Measurements from ENCODE around the gene DYNC1I1.
"Not testable (repeated sequence)": the region's sequence is repeated elsewhere in the genome, so short reads cannot be mapped to it uniquely, and the experiment has no call there.

DYNC1I1 gene

GRCh38 chr7:95915731-95916130 is 143.4 kb downstream of the DYNC1I1 start:
- no peak for DNase-seq

- DNase-seq: peak; percentile 64
Measured at GRCh38 chr7:95916573-95917297, 144.4 kb downstream of the DYNC1I1 start.

DNA sequence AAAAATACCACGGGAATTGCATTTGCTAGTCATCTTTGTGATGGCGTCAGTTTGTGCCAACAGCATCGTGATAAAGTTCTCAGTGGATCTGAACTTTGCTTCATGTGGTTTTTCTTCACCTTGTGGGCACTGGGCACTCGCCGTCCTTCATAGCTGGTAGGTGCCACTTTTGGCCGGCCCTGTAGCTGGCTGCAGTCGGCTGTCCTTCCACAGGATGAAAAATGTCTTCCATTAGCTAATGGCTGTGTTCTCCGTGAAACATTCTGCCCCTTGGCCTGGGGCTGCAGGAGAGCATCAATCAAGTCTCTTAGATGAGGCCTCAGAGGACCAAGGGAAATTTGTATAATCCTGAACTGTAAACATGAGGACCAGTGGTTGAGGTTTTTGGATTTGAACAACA is 145.3 kb downstream of the DYNC1I1 start:
- no peak for DNase-seq

- no peak for DNase-seq
Measured at GRCh38 chr7:95919556-95919955, 147.2 kb downstream of the DYNC1I1 start.

- peak; percentile 59 for DNase-seq
Measured at GRCh38 chr7:95921543-95921942, 149.2 kb downstream of the DYNC1I1 start.

- DNase-seq: peak; percentile 51
Measured at GRCh38 chr7:95922191-95922590, 149.8 kb downstream of the DYNC1I1 start.

GRCh38 chr7:95925236-95925635 is 152.9 kb downstream of the DYNC1I1 start:
- DNase-seq: no peak

- DNase-seq: no peak
Measured at GRCh38 chr7:95925971-95926370, 153.6 kb downstream of the DYNC1I1 start.

- no peak for DNase-seq
Measured at GRCh38 chr7:95927756-95928155, 155.4 kb downstream of the DYNC1I1 start.

DNA sequence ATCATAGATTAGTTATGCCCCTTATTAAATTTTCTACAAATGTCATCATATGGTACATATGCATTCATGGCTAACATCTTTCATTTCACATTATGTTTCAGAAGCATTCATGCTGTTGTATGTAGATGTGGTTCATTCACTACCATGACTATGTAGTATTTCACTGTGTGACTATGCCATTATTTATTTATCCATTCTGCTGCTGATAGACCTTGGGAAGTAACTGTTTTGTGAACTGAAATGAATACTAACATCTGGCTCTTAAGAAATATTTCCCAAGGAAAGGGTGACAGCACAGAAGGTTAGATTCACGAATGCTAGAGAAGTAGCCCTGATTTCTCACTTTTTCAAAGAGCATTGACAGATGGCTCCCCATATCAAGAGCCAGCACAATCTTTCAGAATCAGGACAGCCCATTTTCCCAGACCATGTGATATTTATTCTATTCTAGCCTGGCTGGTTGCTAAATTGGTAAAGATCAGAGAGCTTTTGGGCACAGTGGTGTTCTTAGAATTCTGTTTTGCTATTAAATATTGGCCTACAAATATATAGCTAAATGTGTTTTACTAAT is 157.4 kb downstream of the DYNC1I1 start:
- no peak for DNase-seq

GRCh38 chr7:95931460-95932232 is 159.3 kb downstream of the DYNC1I1 start:
- no peak for DNase-seq

DNA sequence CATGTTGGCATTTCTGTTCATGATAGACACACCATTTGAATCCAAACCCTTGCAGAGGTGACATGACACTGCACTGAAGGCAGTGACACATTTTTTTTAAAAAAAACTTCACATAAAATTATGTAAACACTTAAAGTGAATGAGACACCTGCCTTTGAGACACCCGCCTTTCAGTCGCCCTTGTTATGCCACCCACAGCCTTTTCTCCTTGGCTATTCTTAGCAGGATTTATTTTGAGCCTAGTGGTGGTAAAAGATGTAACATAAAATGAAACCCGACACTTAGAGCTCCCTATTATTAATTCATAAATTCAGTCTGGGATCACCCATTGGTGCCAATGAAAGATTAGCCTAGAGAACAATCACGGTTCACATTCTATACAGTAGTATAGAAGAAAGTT is 161.3 kb downstream of the DYNC1I1 start:
- no peak for DNase-seq

DNA sequence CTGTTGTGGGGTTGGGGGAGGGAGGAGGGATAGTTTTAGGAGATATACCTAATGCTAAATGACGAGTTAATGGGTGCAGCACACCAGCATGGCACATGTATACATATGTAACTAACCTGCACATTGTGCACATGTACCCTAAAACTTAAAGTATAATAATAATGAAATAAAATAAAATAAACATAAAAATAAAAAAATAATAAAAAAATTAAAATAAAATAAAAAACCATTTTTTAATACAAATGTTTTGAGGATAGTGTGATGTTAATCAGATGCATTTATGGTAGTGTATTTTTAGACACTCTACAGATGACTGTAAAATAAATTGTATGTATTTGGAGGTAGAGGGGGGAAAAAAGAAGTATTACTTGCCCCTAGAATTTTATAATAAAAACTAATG is 172.5 kb downstream of the DYNC1I1 start:
- DNase-seq: not testable (repeated sequence)

- DNase-seq: peak; percentile 10
Measured at GRCh38 chr7:95950698-95951097, 178.3 kb downstream of the DYNC1I1 start.

GRCh38 chr7:95951531-95951930 is 179.2 kb downstream of the DYNC1I1 start:
- DNase-seq: no peak

DNA sequence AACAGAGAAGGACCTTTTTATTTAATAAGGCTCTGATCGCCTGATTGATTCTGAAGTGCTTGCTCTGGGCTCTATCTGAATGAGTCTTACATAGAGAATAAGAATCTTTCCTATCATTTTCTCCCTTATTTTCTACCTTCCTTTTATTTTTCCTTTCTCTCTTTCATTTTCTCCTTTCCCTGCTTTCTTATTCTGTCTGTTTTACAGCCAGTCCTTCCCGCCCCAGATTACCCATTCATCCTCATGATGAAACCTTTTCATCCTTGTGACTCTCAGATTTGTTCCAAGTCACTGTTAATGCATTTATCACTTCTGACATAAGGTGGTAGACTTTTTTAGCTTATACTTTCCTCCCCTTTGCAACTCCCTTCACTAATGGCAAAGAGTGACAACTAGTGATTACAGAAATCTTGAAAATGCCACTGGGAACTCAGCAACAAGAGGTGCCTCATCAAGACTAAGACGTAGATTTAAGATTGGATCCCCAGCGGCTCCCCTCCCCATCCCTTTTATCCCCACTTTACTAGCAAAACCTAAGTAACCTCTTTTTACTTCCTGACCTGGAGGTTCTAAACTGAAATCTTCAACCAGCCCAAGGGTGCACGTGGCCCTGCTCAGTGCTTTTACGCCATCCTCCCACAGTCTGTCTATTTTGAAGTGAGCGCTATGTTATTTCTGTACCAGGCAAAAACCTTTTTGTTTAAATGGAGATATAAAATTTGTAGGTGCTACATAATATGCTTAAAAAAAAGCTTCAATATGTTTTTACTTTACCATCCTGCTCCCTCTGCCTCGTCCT is 179.8 kb downstream of the DYNC1I1 start:
- DNase-seq: no peak

- no peak for DNase-seq
Measured at GRCh38 chr7:95952851-95953250, 180.5 kb downstream of the DYNC1I1 start.

DNA sequence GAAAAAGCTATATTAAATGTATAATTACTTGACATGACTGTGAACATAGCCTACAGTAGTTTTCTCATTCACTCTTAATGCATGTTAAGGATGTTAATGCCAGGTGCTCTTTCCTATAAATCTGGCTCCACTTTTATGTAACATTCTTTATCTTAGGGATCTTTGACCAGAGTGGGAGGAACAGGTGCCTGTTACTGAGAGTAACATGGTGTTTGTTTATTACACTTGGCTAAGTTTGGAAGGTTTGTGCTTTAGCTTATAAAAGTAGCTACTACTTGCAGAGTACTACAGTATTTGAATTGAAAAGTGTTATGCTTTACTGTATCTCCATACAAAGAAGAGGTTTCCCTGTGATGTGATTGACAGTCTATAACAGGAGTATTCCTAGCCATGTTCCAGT is 183.4 kb downstream of the DYNC1I1 start:
- no peak for DNase-seq

GRCh38 chr7:95957510-95957909 is 185.2 kb downstream of the DYNC1I1 start:
- no peak for DNase-seq

GRCh38 chr7:95960706-95961244 is 188.4 kb downstream of the DYNC1I1 start:
- no peak for DNase-seq

DNA sequence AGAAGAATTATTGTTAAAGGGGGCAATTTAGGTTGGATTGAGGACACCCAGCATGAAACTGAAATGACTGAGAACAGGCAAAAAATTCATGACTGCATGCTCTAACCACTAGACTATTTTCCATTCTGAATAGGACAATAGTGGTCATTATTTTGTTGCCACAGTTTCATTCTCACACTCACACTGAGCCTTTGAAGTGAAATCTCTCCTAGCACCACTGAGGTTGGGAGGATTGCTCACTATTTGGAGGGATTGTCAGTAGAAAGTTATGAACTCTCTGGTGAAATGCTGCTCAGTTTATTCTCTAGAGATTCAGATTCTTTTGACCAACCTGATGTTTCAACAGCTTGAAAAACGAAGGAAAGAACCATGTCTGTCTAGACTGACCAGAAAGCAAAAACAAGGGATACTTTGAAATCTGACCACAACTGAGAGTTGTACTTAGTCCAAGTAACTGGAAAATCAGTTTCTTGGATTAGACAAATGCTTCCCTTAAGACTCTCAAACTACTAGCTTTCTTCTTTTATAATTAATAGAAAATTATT is 191.2 kb downstream of the DYNC1I1 start:
- no peak for DNase-seq

DNA sequence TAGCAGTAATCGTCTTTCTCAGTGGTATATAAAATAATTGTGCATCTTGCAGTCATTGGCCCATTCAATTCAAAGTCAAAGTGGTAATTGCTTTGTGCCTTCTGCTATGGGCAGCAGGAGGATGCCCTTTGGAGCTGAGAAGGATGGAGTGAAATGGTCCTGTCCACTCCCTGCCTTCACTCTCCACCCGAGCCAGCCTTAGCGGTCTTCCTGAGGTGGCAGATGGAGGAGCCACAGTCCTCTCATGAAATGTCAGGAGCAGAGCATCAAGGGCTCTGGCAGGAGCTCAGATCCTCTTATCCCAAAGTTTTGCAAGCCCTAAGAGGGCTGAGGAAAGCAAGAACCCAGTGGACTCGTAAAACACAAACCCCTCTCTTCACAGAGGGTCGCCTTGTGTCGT is 199.4 kb downstream of the DYNC1I1 start:
- DNase-seq: no peak

GRCh38 chr7:95972523-95972922 is 200.2 kb downstream of the DYNC1I1 start:
- no peak for DNase-seq

All from fibroblast of skin of right biceps (primary cell).